Epithelial cell of proximal tubule (primary cell): Measurements from ENCODE around the gene ATM. TPM values are rescaled to one million over a fixed set of nuclear protein-coding genes. Genes with fewer than 3 reads are reported as not detected.
"Not testable (repeated sequence)": the region's sequence is repeated elsewhere in the genome, so short reads cannot be mapped to it uniquely, and the experiment has no call there.

Experiments used
- DNase-seq: peaks from one replicate; pipeline ENCODE4 v3.0.0-alpha.2; 2011; ENCODE audit warnings: low read depth
- H3K4me3 ChIP-seq: 2 replicates; pipeline ENCODE4 v1.5.1; 2011; ENCODE audit warnings: low read depth, mild to moderate bottlenecking, low read length
- total RNA-seq: library from RNA; depleted of rRNA; stranded (reverse); fragments of >200 nt; gene quantifications from 2 replicates; pipeline ENCODE4 v1.2.3, GENCODE V29; 2015
- TF ChIP-seq, protein P1 (sequence below): conservative IDR thresholded peaks from 2 replicates; pipeline ENCODE4 v1.5.1; 2012; ENCODE audit warnings: low read depth, mild to moderate bottlenecking, low read length

ATM gene
- total RNA-seq, 1 donor from 2014 or later: 29.4 TPM

DNA sequence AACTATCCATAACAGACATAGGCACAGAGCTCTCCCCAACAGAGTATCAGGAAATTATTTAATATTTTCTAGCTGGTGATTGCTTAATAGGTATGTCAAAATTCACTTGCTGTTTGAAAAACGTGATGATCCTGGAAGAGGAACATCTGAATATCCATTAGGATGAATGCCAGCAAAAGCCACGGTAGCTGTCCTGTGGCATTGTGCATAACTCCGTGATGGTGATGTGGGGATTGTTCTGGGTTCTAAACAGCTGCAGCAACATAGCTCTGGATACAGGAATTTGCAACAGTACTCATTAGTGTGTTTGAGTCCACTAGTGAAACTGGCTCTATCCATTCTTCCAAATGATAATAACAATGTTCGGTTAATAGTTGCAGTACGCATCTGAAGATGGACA is 165.7 kb downstream of the ATM start:
- TF ChIP-seq, protein P1, sequence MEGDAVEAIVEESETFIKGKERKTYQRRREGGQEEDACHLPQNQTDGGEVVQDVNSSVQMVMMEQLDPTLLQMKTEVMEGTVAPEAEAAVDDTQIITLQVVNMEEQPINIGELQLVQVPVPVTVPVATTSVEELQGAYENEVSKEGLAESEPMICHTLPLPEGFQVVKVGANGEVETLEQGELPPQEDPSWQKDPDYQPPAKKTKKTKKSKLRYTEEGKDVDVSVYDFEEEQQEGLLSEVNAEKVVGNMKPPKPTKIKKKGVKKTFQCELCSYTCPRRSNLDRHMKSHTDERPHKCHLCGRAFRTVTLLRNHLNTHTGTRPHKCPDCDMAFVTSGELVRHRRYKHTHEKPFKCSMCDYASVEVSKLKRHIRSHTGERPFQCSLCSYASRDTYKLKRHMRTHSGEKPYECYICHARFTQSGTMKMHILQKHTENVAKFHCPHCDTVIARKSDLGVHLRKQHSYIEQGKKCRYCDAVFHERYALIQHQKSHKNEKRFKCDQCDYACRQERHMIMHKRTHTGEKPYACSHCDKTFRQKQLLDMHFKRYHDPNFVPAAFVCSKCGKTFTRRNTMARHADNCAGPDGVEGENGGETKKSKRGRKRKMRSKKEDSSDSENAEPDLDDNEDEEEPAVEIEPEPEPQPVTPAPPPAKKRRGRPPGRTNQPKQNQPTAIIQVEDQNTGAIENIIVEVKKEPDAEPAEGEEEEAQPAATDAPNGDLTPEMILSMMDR: no peak

GRCh38 chr11:108392353-108392752 is 169.5 kb downstream of the ATM start:
- no peak for DNase-seq
- TF ChIP-seq, protein P1: no peak
- no peak overlapping the region for H3K4me3 ChIP-seq

More for the DNA sequence above, 165.7 kb downstream of the ATM start:
- DNase-seq: no peak
- no peak overlapping the region for H3K4me3 ChIP-seq

- no peak overlapping the region for H3K4me3 ChIP-seq
- DNase-seq: no peak
- TF ChIP-seq, protein P1: no peak
Measured at GRCh38 chr11:108393046-108393445, 170.2 kb downstream of the ATM start.

DNA sequence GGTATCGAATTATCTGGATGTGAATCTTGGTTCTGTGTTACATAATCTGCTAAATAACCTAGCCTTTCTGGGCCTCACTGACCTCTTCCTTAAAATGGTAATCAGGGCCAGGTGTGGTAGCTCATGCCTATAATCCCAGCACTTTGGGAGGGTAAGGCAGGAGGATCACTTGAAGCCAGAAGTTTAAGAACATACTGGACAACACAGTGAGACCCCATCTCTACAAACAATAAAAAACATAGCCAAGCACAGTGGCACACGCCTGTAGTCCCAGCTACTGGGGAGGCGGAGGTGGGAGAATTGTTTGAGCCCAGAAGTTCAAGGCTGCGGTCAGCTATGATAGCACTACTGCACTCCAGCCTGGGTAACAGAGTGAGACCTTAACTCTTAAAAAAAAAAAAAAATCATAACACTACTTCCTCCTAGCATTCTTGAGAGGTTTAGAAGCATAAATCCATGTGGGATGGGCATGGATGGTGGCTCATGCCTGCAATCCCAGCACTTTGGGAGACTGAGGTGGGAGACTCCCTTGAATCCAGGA is 171.9 kb downstream of the ATM start:
- no peak overlapping the region for H3K4me3 ChIP-seq
- TF ChIP-seq, protein P1: no peak
- no peak for DNase-seq

- not testable (repeated sequence) for DNase-seq
Measured at GRCh38 chr11:108396672-108397071, 173.8 kb downstream of the ATM start.

DNA sequence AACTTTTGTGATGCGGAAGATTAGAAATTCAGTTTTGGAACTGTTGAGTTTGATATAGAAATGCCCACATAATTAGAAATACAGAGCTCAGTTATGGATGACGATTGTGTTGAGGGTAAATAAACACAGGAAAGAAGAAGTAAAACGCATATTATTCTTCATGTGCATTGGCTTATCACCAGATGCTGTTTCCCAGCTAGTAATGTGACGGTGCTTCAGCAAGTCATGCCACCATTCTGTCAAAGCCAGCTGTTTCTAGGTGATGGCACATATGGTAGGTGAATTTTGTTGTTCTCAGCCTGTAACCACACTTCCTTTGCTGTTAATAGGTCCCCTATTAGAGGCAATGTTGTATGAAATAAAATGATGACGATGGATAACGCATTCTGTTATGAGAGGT is 175.6 kb downstream of the ATM start:
- no peak for DNase-seq
- TF ChIP-seq, protein P1: no peak
- no peak overlapping the region for H3K4me3 ChIP-seq

More at GRCh38 chr11:108396672-108397071, 173.8 kb downstream of the ATM start:
- H3K4me3 ChIP-seq: not testable (repeated sequence)

GRCh38 chr11:108402241-108402640 is 179.4 kb downstream of the ATM start:
- no peak overlapping the region for H3K4me3 ChIP-seq
- TF ChIP-seq, protein P1: no peak
- no peak for DNase-seq
